HCT116 (cell line): ENCODE measurements around the gene FMN1. TPM values are rescaled to one million over a fixed set of nuclear protein-coding genes. Genes with fewer than 3 reads are reported as not detected.

Experiments used
- ATAC-seq: fragments of 200-7000 bp; cut with Tn5 transposase; 2 replicates; pipeline ENCODE4 v1.9.1; 2020; ENCODE audit warnings: mild to moderate bottlenecking, moderate library complexity
- BruUV-seq: library from RNA; stranded (reverse); fragments of 400-500 nt; replicated peaks from 2 replicates; lab custom pipeline; 2021; lab: Mats Ljungman, UMichigan
- CTCF ChIA-PET: fragments of 300-600 bp; sonication (Branson Sonifier 250); formaldehyde crosslinking; loops from one replicate; lab custom pipeline; 2021; ENCODE audit warnings: antibody characterized with exemption; lab: Charles Lee
- POLR2A ChIA-PET: fragments of 300-600, 350-600 bp; sonication (Branson Sonifier 250); formaldehyde crosslinking; loops from one replicate; lab custom pipeline; 2021; ENCODE audit warnings: antibody characterized with exemption; lab: Charles Lee
- RAD21 ChIA-PET, 2 experiments: fragments of 300-600 bp; sonication (Branson Sonifier 250); formaldehyde crosslinking; loops; one replicate each; lab custom pipeline; 2023; ENCODE audit warnings: low total read pairs in 2 of 2; ENCODE audit not compliant: uncharacterized antibody in 2 of 2, unreplicated experiment in 2 of 2, low non-redundant PET in 1 of 2; lab: Charles Lee
- DNase-seq: peaks from one replicate; pipeline ENCODE4 v3.0.0-alpha.2; 2010; ENCODE audit warnings: low read depth, low spot score
- H2AFZ ChIP-seq: fragments of 200-600 bp; shearing (Covaris generic), sonication (generic); 2 replicates; pipeline ENCODE4 v1.6.1; 2017; ENCODE audit warnings: low read depth, mixed run types, mixed read lengths, antibody characterized with exemption, low read length; ENCODE audit not compliant: poor library complexity, severe bottlenecking
- H3K27ac ChIP-seq: 2 replicates; pipeline ENCODE4 v1.5.1; 2012; ENCODE audit warnings: low read depth, low read length
- H3K27me3 ChIP-seq: fragments of 200-600 bp; sonication (generic); 2 replicates; pipeline ENCODE4 v1.6.1; 2016; ENCODE audit warnings: mixed run types, low read length, mixed read lengths; ENCODE audit not compliant: insufficient read depth
- H3K36me3 ChIP-seq, 2 experiments: fragments of 200-500 bp in 1 of 2; fragments of 200-600 bp in 1 of 2; sonication (Bioruptor generic) in 1 of 2; sonication (generic) in 1 of 2; 2 replicates each; pipeline versions ENCODE4 v1.5.1 to v1.6.1; 2014 to 2016; ENCODE audit warnings: low read length in 2 of 2, inconsistent platforms in 1 of 2, mixed read lengths in 1 of 2, mixed run types in 1 of 2; ENCODE audit not compliant: insufficient read depth in 2 of 2, control insufficient read depth in 1 of 2
- H3K4me1 ChIP-seq, 2 experiments: fragments of 200-600 bp in 1 of 2; sonication (generic) in 1 of 2; 2 replicates each; pipeline versions ENCODE4 v1.5.1 to v1.6.1; 2012 to 2017; ENCODE audit warnings: low read length in 2 of 2, inconsistent platforms in 1 of 2, mild to moderate bottlenecking in 1 of 2, mixed read lengths in 1 of 2, mixed run types in 1 of 2, moderate library complexity in 1 of 2; ENCODE audit not compliant: insufficient read depth in 2 of 2, control insufficient read depth in 1 of 2
- H3K4me2 ChIP-seq: fragments of 200-600 bp; sonication (generic); 2 replicates; pipeline ENCODE4 v1.6.1; 2017; ENCODE audit warnings: mixed run types, low read length, mixed read lengths
- H3K4me3 ChIP-seq, 2 experiments: fragments of 200-600 bp in 1 of 2; sonication (generic) in 1 of 2; replicated peaks in 1 of 2; 2 replicates each; pipeline ENCODE4 v1.5.1; 2011 to 2016; ENCODE audit warnings: low read length in 2 of 2, control low read depth in 1 of 2, low read depth in 1 of 2, mild to moderate bottlenecking in 1 of 2, mixed read lengths in 1 of 2, mixed run types in 1 of 2
- H3K79me2 ChIP-seq: fragments of 200-600 bp; sonication (generic); 2 replicates; pipeline ENCODE4 v1.6.1; 2017; ENCODE audit warnings: mild to moderate bottlenecking, mixed run types, low read length, moderate library complexity, mixed read lengths; ENCODE audit not compliant: insufficient read depth
- H3K9ac ChIP-seq: fragments of 200-600 bp; sonication (generic); 2 replicates; pipeline ENCODE4 v1.6.1; 2016; ENCODE audit warnings: low read length, mixed read lengths
- H3K9me2 ChIP-seq: fragments of 200-600 bp; sonication (generic), shearing (Covaris generic); 2 replicates; pipeline ENCODE4 v1.6.1; 2017; ENCODE audit warnings: mixed run types, mild to moderate bottlenecking, moderate library complexity; ENCODE audit not compliant: insufficient read depth
- H3K9me3 ChIP-seq, 2 experiments: fragments of 200-500 bp in 1 of 2; fragments of 200-600 bp in 1 of 2; sonication (Bioruptor generic) in 1 of 2; sonication (generic) in 1 of 2; 2 replicates each; pipeline ENCODE4 v1.6.1; 2014 to 2017; ENCODE audit warnings: low read length in 2 of 2, mixed read lengths in 2 of 2, inconsistent platforms in 1 of 2, low read depth in 1 of 2, mild to moderate bottlenecking in 1 of 2, mixed run types in 1 of 2, moderate library complexity in 1 of 2; ENCODE audit not compliant: control insufficient read depth in 1 of 2, insufficient read depth in 1 of 2
- H4K20me1 ChIP-seq: fragments of 200-600 bp; sonication (generic), shearing (Covaris generic); 2 replicates; pipeline ENCODE4 v1.6.1; 2017; ENCODE audit warnings: mixed run types, mild to moderate bottlenecking, moderate library complexity; ENCODE audit not compliant: insufficient read depth
- ATF3 ChIP-seq: IDR thresholded peaks from 2 replicates; pipeline ENCODE4 v1.6.1; 2012
- CEBPB ChIP-seq: IDR thresholded peaks from 2 replicates; pipeline ENCODE4 v1.6.1; 2012; ENCODE audit warnings: low read depth
- CTCF ChIP-seq, 3 experiments: fragments of 200-600 bp in 1 of 3; sonication (generic) in 1 of 3; IDR thresholded peaks in 2 of 3; conservative IDR thresholded peaks in 1 of 3; 2 replicates each; pipeline ENCODE4 v1.5.1; 2012 to 2017; ENCODE audit warnings: low read depth in 2 of 3, low read length in 2 of 3, antibody characterized with exemption in 1 of 3, borderline replicate concordance in 1 of 3, control low read depth in 1 of 3, mild to moderate bottlenecking in 1 of 3, mixed read lengths in 1 of 3, mixed run types in 1 of 3, moderate library complexity in 1 of 3; ENCODE audit not compliant: insufficient read depth in 1 of 3
- EGR1 ChIP-seq: IDR thresholded peaks from 2 replicates; pipeline ENCODE4 v1.6.1; 2012; ENCODE audit warnings: low read depth
- EZH2 ChIP-seq: fragments of 200-600 bp; sonication (generic); IDR thresholded peaks from 2 replicates; pipeline ENCODE4 v1.6.1; 2017; ENCODE audit warnings: antibody characterized with exemption, mixed run types
- FOSL1 ChIP-seq: IDR thresholded peaks from 2 replicates; pipeline ENCODE4 v1.6.1; 2012; ENCODE audit warnings: low read depth
- JUND ChIP-seq: IDR thresholded peaks from 2 replicates; pipeline ENCODE4 v1.6.1; 2012
- POLR2A ChIP-seq: IDR thresholded peaks from 2 replicates; pipeline ENCODE4 v1.7.0; 2011; ENCODE audit warnings: borderline replicate concordance; ENCODE audit not compliant: insufficient read depth, insufficient read length; ENCODE audit errors: extremely low read depth
- POLR2AphosphoS5 ChIP-seq: IDR thresholded peaks from 2 replicates; pipeline ENCODE4 v1.6.1; 2011; ENCODE audit warnings: mild to moderate bottlenecking, low read depth, low read length, moderate library complexity
- RAD21 ChIP-seq: IDR thresholded peaks from 2 replicates; pipeline ENCODE4 v1.6.1; 2012; ENCODE audit warnings: low read depth, mild to moderate bottlenecking
- REST ChIP-seq: IDR thresholded peaks from 2 replicates; pipeline ENCODE4 v1.6.1; 2012; ENCODE audit warnings: low read depth
- SIN3A ChIP-seq: IDR thresholded peaks from 2 replicates; pipeline ENCODE4 v1.6.1; 2012; ENCODE audit warnings: low read depth
- ZBTB33 ChIP-seq: IDR thresholded peaks from 2 replicates; pipeline ENCODE4 v1.6.1; 2011; ENCODE audit warnings: mild to moderate bottlenecking, low read length, moderate library complexity; ENCODE audit not compliant: insufficient replicate concordance; ENCODE audit errors: extremely low read depth
- ZFX ChIP-seq: fragments of 450-650 bp; IDR thresholded peaks from 2 replicates; pipeline ENCODE4 v1.6.1; 2017
- intact Hi-C: fragments of 100-400 bp; cut with micrococcal nuclease; formaldehyde crosslinking; loops from 2 replicates; pipeline ENCODE4 v1.10.0; 2022
- total RNA-seq: library from RNA; stranded (reverse); gene quantifications from one replicate; pipeline ENCODE4 v1.2.1, GENCODE V29; 2021; ENCODE audit not compliant: unreplicated experiment

The FMN1 gene
- total RNA-seq, 1 experiment from 2014 or later, result 0.39 TPM

- Histone ChIP-seq H3K9me3 (no peaks in the 10 kb centered on the region), H3K4me3 (no peak overlapping the region), H3K36me3 (no peaks in the 10 kb centered on the region), H4K20me1 (no peaks in the 10 kb centered on the region), H3K27me3 (no peaks in the 10 kb centered on the region), H3K4me2 (no peak overlapping the region), H3K9ac (no peak overlapping the region), H3K4me1 (peaks cover 0 to 17% of the 10 kb centered on the region in 2 experiments; a peak in 2 of 4 replicates), H3K79me2 (no peaks in the 10 kb centered on the region), H3K27ac (no peak overlapping the region), H2AFZ (no peak overlapping the region), H3K9me2 (no peaks in the 10 kb centered on the region)
- BruUV-seq, result no TSS peak
- no peak for DNase-seq
- RAD21 ChIA-PET, result no interaction called here
- CTCF ChIA-PET, result no interaction called here
- no peak for ATAC-seq
- no peak for TF ChIP-seq EGR1
- no peak for TF ChIP-seq ATF3
- TF ChIP-seq RAD21, result no peak
- TF ChIP-seq ZFX, result no peak
- no peak for TF ChIP-seq JUND
- TF ChIP-seq FOSL1, result no peak
- TF ChIP-seq SIN3A, result no peak
- no peak for TF ChIP-seq EZH2
- POLR2A ChIA-PET, result interaction anchor here (1.2 kb wide), 1 partner anchor 11 kb away, joined by 3 read pairs; no protein-coding TSS in a partner anchor
- intact Hi-C loops, result no loop called here
Observed at GRCh38 chr15:33101036-33101435, 93.5 kb downstream of the FMN1 start.

- ChIA-PET RAD21 (no interaction called here), CTCF (interaction anchor here (1.1 to 1.2 kb wide), 2 partner anchors 12 to 32 kb away, joined by 5 read pairs; no protein-coding TSS in a partner anchor), POLR2A (interaction anchor here (0.7 to 1.2 kb wide), 2 partner anchors 11 to 103 kb away, joined by 3 read pairs; no protein-coding TSS in a partner anchor)
- no peak for DNase-seq
- H2AFZ ChIP-seq, result no peak overlapping the region
- BruUV-seq, result no TSS peak
- H3K9ac ChIP-seq, result no peak overlapping the region
- no peaks in the 10 kb centered on the region for H4K20me1 ChIP-seq
- H3K4me1 ChIP-seq, result peaks cover 0 to 17% of the 10 kb centered on the region in 2 experiments; a peak in 2 of 4 replicates
- intact Hi-C loops, result no loop called here
- ATAC-seq, result no peak
- no peaks in the 10 kb centered on the region for H3K36me3 ChIP-seq
- no peaks in the 10 kb centered on the region for H3K9me2 ChIP-seq
- H3K4me3 ChIP-seq, result no peak overlapping the region
- H3K4me2 ChIP-seq, result no peak overlapping the region
- no peaks in the 10 kb centered on the region for H3K79me2 ChIP-seq
- no peak overlapping the region for H3K27ac ChIP-seq
- no peaks in the 10 kb centered on the region for H3K9me3 ChIP-seq
- no peaks in the 10 kb centered on the region for H3K27me3 ChIP-seq
- no peak for TF ChIP-seq CTCF (IDR thresholded peaks at IDR 0.05 in 2 of 3, conservative IDR thresholded peaks at IDR 0.05 in 1 of 3; ENCODE audit: borderline replicate concordance in 1 of 3, insufficient read depth in 1 of 3, low read depth in 2 of 3, low read length in 2 of 3)
- TF ChIP-seq POLR2AphosphoS5, result no peak
- TF ChIP-seq REST, result no peak
- TF ChIP-seq CEBPB, result no peak
- no peak for TF ChIP-seq ZBTB33
- TF ChIP-seq POLR2A, result no peak
Observed at GRCh38 chr15:33100314-33100713, 94.2 kb downstream of the FMN1 start.
